MV-4-11 (cell line): Measurements from ENCODE around the gene APOA1.
"Not testable (repeated sequence)": the region's sequence is repeated elsewhere in the genome, so short reads cannot be mapped to it uniquely, and the experiment has no call there.

Source experiments
- DNase-seq: peaks from one replicate; lab custom pipeline; 2025; lab: John Stamatoyannopoulos, UW

APOA1 gene

GRCh38 chr11:116857936-116858335 is 20.5 kb upstream of the APOA1 start:
- no peak for DNase-seq

- DNase-seq: no peak
Measured at GRCh38 chr11:116857316-116857715, 19.9 kb upstream of the APOA1 start.

DNA sequence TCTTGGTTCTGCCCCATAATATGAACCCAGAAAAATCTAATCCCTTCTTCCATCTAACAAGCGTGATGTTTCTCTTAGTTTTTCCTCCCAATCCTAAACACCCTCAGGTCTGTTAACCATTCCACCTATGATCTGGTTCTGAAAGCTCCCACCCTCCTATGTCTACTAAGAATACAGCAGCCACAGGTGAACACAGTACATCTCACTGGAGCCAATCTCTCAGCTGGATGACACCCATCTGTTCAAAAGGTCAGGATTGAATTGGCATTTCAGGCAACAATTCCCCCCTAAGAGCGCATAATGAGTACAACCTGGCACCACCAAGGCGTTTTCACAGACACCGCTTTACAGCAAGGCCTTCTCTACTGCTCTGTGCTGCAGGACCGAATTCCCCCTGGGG is 19.0 kb upstream of the APOA1 start:
- no peak for DNase-seq

- peak; percentile 9 for DNase-seq
Measured at GRCh38 chr11:116855413-116855812, 18.0 kb upstream of the APOA1 start.

DNA sequence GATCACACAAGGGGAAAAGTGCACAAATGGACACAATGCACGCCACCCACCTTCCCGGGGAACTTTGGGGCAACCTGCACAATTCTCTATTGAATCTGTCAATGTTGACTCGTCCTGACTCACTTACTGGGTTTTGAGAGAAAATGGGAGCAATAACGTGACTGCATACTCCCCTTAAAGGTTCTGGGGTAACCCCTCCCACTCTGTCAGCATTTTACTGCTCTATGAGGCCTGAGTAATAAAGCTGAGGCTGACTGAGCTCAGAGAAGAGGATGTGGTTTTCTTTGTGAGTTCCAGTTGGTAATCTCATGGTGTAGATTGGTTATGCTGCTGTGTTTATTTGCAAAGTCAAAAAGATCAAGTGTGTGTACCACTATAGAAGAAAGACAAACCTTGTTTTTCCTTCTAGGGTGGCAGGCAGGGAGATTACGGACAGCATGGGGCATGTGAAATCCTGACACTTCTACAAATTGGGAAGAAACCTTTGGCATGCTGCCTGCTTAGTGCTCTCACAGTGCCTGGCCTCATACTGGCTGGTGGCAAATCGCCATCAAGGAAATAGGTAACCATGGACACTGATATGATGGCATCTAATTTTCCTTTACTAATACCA is 16.1 kb upstream of the APOA1 start:
- peak; percentile 98 for DNase-seq

GRCh38 chr11:116852261-116853031 is 15.0 kb upstream of the APOA1 start:
- DNase-seq: peak; percentile 25

DNA sequence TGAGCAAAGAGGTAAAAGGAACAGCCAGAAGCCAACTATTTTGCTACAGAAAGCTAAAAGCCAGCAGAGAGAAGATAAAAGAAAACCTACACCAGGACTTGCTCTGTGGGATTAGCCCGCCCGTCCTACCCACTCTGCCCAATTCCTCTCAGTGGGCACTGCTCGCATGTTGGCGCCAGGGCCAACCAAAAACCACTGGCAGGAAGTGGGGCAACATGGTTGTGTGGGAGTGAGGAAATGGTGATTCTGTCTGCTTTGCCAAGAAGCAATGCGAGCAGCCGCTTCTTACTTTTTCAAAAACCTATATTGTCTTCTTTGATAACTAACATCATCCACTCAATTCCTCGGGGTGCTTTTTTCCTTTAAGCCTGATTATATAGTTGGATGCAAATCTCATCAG is 14.2 kb upstream of the APOA1 start:
- DNase-seq: peak; percentile 87

DNA sequence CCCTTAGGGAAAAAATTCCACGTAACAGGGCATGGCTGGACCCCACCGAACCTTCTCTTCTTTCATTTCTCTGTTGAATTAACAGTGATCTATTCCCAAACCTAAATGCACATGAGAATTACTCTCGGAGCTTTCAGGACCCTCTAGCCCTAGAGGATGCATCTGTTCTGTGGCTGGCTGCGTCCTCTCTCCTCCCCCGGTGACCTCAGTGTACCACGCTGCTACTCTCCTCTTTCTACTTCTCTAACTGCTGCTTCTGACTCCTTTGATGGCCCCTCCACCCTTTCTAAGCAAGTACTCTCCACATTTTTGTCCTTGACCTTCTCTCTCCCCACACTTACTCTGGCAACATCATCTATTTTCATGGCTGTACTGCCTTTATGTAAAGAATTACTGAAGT is 12.1 kb upstream of the APOA1 start:
- no peak for DNase-seq

DNA sequence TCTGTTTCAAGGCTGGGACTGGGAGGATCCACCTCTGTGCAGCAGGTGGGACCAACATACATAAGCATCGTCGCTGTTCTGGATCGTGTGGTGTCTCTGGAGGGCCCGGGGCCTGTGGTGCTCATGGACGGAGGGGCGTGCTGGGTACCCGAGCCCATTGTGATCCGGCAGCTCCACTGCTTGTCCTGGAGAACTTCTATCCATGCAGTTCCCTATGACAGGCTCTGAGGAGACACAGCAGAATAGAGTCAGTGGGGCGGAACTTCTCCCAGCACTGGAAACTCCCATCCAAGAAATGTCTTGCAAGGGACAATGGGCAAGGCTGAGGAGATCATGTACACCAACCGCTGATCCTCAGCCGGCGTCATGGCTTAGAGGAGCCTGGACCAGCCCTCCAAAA is 11.6 kb upstream of the APOA1 start:
- no peak for DNase-seq

DNA sequence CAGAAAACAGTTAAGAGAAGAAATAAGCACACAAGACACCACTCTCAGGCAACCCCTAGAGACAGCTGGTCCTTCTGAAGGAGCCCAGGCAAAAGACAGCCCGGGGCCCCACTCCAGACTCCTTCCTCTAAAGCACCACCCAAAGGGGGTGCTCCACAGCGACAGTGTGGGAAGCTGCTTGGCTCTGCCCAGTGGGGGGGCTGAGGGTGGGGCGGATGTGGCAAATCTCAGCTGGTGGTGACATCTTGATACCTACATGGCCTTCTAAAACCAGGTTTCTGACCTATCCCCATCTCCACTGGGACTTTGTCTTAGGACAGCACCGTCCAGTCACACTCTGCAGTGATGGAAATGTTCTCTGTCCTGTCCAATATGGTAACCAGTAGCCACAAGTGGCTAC is 10.2 kb upstream of the APOA1 start:
- DNase-seq: no peak

DNA sequence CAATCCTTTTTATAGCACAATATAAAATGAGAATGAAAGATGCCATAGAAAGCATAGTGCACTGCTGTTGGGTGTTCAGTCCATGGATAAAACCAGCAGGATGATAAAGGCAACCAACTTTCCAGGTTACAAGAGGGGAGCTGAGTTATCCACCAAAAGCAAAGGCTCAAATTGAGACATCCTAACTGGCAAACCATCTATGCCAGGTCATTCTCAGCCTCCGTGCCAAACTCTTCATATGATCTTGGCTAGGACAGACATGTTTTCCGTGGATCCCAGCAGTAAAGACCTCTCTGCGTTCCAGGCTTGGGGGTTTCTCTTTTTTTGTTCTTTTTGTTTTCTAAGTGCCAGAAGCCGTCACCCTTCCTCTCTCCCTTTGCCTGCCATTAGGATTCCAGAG is 7.3 kb upstream of the APOA1 start:
- DNase-seq: no peak

DNA sequence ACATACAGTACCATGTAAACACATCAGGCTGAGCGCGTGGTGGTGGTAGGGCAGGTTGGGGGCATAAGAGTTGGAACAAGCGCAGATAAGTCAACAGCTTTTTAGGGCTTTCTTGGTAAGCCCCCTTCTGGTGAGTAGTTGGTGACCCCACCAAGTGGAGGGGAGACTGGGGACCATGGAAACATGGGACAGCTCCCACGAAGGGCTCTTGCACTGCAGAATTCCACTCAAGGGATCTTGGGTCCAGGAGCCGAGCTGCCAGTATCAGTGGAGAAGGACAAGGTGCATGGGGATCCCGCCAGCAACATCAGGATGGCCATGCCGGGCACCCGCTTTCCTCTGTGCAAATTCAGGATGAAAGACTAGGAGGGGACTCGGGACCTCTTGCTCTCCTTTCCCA is 6.2 kb upstream of the APOA1 start:
- DNase-seq: no peak

- DNase-seq: no peak
Measured at GRCh38 chr11:116842909-116843308, 5.5 kb upstream of the APOA1 start.

DNA sequence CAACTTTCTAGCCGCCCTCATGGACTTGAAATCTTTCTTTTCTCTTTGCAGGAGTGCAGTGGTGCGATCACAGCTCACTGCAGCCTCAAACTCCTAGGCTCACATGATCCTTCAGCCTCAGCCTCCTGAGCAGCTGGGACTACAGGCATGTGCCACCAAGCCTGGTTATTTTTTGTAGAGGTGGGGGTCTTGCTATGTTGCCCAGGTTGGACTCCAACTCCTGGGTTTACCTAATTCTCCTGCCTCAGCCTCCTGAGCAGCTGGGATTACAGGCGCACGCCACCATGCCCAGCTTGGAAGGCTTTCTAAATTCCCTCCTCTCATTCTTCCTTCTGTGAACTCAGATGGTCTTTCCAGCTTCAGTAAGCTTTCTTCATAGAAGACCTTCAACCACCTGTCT is 4.7 kb upstream of the APOA1 start:
- DNase-seq: no peak

GRCh38 chr11:116840746-116841296 is 3.4 kb upstream of the APOA1 start:
- DNase-seq: no peak

GRCh38 chr11:116840224-116840745 is 2.9 kb upstream of the APOA1 start:
- peak; percentile 15 for DNase-seq

DNA sequence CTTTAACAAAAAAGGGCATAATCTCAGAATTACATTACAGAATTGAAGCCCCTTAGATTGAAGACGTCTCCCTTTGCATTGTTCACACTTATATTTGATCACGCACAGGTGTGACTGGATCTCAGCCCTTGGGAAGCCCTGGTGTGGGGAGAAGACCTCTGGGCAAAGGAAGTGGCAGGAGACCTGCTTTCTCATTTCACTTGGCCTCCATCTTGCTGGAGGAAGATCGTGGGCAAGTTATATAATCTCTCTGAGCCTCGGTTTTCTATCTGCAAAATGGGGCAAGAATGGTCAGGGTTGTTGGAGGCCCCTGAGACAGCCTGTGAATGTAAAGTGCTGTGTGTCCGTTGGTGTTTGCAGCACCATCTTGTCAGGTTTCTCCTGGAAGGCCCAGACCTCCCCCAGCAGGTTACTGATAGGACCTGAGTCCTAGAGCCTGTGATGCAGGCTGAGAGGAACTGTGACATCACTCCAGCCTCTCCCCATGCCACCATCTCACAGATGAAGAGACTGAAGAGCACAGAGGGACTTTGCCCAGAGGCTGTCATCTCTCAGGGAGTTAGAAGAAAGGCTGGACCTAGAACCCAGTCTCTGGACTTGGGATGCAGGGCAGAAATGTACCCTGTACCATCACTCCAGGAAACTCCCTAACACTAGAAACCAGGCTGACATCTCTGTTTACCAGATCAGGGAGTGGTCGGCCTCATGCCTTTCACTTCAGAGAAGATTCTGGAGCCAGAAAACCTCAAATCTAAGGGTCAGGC is 1.1 kb upstream of the APOA1 start:
- DNase-seq: no peak

DNA sequence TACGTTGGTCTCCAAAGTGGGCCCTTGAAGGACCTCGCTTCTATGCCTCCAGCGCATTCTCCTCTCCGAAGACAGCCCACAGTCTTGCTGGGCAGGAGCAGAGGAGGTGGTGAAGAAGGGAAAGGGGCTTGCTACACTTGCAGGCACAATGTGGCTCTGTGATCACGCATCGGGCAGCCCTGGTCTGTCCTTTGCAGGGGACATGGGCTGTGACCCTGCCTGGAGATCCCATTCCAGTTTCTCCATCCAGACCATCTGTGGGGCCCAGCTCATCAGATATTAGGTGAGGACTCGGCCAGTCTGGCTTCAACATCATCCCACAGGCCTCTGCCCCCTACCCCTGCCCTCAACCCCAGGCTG is 810 bp downstream of the APOA1 start:
- no peak for DNase-seq

DNA sequence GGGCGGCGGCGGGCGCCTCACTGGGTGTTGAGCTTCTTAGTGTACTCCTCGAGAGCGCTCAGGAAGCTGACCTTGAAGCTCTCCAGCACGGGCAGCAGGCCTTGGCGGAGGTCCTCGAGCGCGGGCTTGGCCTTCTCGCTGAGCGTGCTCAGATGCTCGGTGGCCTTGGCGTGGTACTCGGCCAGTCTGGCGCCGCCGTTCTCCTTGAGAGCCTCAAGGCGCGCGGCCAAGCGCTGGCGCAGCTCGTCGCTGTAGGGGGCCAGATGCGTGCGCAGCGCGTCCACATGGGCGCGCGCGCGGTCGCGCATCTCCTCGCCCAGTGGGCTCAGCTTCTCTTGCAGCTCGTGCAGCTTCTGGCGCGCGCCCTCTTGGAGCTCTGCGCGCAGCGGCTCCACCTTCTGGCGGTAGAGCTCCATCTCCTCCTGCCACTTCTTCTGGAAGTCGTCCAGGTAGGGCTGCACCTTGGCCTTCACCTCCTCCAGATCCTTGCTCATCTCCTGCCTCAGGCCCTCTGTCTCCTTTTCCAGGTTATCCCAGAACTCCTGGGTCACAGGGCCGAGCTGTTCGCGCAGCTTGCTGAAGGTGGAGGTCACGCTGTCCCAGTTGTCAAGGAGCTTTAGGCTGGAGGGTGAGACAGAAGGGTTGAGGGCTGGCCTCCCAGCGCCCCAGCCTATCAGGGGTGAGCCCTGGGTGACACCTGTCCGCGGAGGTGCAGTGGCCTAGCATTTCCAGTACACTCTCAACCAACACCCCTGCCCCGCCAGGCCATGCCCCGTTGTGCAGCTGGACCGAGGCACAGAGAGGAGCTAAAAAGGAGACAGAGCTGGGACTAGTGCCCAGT is 1.4 kb downstream of the APOA1 start:
- peak; percentile 91 for DNase-seq

DNA sequence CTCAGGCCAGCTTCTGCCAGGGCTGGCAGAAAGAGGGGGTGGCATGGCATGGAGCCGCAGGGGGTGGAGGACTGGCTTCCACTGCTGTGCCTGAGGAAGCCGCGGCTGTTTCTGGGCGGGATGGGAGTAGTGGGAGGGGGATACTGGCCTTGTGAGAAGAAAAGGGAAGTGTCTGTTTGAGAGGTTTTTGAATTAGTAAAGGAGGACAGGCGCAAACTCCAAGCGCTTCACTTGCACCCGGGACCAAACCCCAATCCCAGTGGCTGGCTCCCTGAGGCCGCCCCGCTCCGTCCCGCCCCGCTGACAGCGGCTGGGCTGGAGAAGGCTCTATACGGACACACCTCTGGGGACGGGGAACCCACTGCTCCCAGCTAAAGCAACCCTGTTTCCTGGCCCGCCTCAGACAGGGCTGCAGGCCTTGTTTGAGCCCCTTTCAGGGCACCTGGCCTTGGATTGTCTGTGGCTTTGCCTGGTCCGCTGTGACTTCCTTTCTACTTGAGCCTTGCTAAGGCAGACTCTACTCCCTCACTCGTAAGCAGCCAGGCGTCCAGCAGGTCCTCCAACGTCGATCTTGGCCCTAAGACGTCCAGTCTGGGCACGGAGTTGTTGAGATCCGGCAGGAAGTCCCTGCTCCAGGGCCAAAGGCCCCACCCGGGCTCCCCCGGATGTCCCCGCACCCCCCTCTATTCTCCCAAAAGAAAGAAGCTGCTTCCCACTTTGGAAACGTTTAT is 2.2 kb downstream of the APOA1 start:
- peak; percentile 78 for DNase-seq

GRCh38 chr11:116834535-116835041 is 2.8 kb downstream of the APOA1 start:
- not testable (repeated sequence) for DNase-seq
